GM04504 (cell line): ENCODE measurements around the gene TMEM214.
"Not testable (repeated sequence)": the region's sequence is repeated elsewhere in the genome, so short reads cannot be mapped to it uniquely, and the experiment has no call there.

Source experiments
- DNase-seq: peaks from one replicate; pipeline ENCODE4 v3.0.0-alpha.2; 2012; ENCODE audit warnings: low read depth

The TMEM214 gene

DNA sequence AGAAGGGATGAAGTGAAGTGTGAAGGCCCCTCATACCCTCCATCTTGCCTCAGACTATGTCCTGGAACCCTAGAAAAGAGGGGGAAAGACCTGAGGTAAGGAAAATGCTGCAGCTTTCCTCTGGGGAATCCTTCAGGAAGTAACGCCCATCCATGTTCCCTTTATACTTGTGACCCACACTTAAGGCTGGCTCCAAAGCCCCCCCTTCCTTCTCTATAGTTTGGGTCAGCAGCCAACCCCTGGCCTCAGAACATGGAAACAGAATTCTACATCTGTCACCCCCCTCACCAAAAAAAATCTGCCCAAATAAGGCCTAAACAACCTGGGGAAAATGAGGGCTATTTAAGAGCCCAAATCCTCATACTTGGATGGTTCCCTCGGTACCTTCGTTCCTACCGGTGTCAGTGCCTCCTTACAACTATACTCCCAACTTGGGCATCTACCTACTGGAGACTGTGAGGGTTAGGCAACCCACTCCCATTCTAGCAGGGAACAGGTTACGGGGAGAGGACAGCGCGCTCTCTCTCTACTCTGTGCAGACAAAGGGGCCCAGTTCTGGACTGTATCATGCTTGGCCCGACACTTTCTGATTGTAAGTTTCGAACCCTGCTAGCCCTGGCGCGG lies 38.0 kb downstream of the TMEM214 start:
- no peak for DNase-seq

DNA sequence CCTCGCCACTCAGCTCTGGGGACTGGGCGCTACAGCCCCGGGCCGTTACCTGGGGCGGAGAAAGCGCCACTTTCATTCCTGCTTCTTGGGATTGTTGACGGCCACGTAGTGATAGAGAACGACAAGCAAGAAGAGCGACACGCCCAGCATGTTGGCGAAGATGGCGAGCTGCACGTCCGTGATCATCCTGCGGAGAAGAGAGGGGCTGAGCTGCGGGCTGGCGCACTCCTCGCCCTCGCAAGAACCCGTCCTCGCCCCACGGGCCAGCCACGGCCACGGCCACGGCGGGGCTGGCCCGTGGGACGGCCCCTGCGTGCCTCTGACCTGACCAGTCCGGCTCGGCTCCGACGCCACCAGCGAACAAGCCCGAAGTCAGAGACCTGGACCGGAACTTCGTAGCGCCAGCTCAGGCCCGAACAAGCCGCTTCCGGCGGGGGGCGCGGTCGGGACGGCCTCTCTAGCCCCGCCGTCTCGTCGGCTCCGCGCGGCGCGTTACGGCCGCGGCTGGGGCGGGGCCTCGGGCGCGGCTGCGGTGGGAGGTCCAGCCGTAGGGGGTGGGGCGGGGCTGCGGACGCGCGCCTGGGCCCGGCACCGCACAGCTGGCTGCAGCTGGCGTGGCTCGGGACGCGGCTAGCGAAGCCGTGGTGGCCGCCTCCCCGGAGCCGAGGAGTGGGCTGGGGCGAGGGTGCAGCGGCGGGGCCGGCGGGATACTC lies 38.7 kb downstream of the TMEM214 start, which contains the start of gene OST4:
Gene OST4 (minus strand): TSS at position 378 of the 713 bp plus-strand sequence.
- peak; percentile 76 for DNase-seq

DNA sequence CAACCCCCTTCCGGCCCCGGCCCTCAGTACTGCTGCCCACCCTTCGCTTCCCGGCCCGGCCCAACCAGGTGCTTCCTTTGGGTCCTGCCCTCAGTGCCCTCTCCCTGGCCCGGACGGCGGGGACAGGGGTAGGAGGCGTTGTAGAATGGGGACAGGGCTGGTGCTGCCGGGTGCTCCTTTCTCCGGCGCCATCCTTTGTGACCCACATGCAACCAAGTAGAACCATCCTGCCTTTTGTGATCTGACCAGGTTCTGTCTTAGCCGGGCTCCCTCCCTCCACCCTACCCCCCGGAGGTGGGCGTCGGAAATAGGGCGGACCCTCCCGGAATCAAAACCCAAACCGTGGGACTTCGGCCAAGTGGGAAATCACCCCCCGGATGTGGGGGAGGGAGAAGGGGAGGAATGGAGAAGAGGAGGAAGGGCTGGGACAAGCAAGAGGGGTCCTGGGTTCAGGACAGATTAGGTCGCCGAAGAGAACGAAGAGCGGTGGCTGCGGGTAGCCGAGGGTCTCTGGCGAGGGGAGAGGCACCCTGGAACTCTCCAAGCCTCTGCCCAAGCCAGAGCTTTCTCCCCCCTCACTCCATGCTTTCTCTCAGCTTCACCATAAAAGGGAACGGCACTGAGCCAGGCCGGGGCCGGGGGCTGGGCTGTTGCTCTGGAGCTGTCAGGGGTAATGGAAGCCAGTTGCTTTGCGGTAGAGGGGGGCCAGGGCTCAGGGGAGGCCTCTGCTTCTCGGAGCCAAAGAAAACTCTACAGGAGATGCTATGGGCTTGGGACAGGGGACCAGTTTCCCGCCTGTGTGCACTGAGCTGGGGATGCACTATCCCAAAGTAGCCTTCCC lies 39.4 kb downstream of the TMEM214 start:
- no peak for DNase-seq

DNA sequence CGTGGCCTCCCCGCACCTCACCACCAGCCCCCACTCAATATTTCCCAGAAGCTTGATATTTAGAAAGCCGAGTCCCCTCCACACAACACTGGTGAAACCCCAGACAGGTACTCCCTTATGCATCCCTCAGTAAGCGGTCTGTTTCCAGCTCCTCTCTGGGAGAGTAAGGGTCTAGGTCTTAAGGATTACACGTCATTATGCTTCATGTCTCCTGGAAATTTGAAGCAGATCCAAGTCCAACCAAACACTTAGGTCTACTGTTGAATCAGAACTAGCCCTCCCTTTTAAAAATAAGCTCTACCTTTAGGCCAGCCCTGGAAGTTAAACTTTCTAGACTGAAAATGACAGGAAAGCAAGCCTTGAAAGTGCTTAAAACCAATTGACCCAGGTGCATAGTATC lies 40.2 kb downstream of the TMEM214 start:
- DNase-seq: no peak

DNA sequence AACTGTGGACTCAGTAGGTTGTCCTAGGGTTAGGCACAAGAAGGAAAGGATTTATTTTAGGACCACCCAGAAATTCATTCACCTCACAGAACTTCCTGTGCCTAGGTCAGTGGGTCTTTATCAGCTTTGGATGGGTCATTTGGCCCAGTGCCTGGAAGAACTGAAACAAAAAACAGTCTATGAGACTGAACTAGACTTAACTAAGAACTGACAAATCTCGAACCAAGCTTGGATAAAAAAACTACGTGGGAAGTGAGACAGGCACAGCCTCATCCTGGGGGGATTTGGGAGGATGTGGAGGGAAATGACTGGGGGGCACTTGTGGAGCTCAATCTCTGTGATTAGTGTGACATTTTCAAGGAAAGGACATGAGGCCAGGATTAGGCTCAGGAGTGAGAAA lies 41.0 kb downstream of the TMEM214 start:
- no peak for DNase-seq

DNA sequence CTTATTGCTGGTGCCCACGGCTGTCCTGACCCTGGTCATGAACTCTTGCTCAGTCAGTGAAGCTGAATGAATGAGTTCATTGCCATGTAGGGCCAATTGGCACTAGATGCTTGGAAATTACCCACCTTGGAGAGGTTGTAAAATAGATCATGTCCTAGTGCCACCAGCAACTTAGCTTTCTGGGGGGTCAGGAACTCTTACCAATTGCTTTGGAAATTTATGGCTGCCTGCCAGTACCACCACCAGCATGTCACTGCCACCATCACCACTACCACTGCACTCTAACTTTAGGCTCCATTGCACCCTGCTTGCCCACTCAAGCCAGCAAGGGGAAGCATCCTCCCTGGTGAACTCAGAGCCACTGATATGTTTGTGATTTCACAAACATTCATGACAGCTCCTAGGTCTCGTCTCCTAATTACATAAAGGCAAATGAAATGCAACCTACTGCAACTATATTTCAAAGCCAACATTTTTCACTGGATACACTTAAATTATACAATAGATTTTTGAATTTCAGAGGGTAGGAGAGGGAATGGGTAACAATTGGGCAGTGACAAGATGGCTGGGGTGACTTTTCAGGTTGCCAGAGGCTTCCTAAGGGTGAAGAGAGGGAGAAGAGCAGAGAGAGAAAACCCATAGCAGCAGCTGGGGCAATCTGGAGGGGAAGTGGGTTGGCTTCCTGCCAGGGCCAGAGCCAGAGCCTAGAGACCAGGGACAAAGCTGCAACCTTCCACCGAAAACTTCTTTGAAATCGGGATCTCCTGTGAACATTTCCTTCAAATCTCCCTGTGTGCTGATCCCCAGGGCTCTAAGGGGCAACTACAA lies 42.2 kb downstream of the TMEM214 start:
- no peak for DNase-seq

DNA sequence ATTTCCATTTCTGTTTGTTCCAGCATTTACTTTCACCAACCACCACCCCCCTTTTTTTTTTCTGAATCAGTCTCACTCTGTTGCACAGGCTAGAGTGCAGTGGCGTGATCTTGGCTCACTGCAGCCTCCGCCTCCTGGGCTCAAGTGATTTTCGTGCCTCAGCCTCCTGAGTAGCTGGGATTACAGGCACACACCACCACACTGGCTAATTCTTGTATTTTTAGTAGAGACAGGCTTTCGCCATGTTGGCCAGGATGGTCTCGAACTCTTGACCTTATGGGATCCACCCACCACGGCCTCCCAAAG lies 42.8 kb downstream of the TMEM214 start:
- not testable (repeated sequence) for DNase-seq

DNA sequence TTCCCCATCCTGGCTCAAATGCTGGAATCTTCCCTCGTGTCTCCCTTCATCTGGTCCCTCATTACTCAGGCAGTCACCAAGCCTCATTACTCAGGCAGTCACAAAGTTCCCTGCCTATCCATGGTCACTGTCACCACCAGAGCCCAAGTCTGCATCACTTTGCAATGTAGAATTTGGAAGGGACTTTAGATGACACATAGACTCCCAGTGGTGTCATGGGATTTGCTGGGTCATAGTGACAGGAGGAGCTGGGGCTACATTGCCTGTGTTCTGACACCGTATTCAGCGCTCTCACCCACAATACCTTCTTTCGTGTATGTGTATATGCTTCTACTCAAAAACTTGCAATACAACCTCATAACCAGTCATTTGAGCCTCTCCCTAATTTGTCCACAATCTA lies 43.6 kb downstream of the TMEM214 start:
- no peak for DNase-seq

DNA sequence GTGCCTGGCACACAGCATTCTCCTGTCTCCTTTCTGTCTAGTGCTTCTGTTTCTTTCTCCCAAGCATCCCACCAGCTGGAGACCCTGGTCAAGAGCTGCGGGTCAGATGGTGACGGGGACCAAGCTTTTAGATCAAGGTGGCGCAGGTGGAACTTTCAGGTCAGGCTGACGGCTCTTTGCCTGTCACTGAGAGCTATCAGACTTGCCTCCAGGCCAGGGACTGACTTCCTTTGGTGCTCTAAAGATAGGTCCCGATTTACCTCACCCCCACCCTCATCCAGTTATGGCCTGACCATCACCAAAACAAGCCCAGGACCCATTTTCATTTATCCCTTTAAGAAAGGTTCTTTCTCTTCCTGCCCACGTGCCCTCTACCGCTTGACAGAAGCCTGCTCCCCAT lies 44.5 kb downstream of the TMEM214 start:
- DNase-seq: no peak

DNA sequence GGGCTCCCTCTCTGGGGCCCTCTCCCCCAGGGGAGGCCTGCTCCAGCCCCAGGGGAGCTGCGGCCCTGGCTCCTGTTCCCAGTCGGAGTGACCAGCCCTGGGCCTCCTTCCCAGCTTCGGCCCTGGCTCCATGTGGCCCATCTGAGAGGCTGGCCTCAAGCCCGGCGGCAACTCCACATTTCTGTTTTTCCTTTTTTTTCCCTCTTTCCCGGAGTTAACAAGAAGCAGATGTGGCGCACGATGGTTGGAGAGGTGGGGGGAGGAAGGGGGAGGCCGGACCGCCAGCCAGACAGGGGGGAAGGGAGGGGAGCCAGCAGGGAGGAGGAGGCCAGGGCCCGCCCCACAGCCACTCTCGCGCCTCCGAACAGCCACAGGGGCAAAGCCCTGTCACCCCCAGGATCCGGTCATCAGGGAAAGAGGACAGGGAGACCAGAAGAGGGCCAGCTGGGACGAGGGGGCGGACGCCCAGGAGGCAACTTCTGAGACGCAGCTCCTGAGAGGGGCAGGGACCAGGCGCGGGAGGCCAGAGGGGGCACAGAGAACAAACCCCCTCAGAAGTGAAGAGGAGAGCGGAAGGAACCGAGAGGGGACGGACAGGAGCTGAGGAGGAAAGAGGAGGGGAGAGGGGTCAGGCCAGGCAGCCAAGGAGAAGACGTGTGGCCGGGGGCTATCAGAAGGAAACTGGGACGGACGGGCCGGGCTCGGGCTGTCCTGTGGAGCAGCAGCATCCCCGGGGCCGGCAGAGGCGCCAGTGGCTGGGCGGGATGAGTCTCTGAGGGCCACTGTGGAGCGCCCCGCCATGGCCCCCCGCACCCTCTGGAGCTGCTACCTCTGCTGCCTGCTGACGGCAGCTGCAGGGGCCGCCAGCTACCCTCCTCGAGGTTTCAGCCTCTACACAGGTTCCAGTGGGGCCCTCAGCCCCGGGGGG lies 45.8 kb downstream of the TMEM214 start, which contains the start of gene EMILIN1:
Gene EMILIN1 (plus strand): TSS at position 349 of the 928 bp plus-strand sequence. CDS start 451 bp downstream, at position 800.
- DNase-seq: peak; percentile 97

DNA sequence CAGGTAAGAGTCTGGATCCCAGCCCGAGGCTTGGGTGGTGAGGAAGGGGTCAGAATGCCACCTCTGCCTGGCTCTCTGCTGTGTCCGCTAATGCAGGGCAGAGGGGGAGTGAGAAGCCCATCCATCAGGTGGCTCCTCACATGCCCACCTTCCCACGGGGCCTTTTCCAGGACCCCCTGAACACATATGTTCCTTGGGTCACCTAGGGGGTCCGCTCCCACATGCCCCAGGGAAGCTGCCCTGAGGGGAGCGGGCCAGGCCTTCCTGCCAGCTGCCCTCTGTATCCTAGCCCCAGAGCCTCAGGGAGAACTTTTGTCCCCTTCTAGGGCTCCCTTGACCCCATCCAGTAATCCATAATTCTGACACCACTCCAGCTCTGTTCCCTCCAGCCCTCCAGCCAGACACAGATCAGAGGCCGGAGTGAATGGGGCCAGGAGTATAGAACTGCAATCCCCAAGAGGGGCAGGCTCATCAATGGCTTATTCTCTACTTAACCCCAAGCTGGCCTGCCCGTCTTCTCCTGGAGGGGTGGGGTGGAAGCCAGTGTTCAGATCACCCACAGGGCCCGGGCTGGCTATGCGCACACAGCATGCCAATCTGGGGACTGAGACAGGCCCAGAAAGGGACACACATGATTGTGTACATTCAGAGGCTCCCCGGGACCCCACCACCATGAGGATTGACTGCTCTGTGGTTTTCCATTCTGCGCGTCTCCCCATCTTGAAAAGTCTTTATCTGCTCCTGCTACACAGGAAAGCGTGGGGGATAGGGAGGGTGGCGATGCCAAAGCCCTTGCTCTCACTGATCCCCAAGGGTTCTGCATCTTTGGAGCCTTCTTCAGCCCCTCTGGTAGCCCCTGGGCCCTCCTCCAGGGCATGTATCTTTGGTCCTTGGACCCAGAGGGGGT lies 46.7 kb downstream of the TMEM214 start:
- no peak for DNase-seq

DNA sequence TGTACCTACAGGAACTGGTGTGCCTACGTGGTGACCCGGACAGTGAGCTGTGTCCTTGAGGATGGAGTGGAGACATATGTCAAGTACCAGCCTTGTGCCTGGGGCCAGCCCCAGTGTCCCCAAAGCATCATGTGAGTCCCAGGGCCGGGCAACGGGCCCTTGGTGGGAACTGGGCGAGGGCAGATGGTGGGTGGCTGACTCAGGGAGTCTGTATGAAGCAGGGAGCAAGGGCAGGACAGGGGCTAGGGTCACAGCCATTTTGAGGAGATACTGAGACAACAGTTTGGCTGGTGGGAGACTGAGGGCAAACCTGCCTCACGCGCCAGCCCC lies 47.3 kb downstream of the TMEM214 start:
- DNase-seq: no peak

DNA sequence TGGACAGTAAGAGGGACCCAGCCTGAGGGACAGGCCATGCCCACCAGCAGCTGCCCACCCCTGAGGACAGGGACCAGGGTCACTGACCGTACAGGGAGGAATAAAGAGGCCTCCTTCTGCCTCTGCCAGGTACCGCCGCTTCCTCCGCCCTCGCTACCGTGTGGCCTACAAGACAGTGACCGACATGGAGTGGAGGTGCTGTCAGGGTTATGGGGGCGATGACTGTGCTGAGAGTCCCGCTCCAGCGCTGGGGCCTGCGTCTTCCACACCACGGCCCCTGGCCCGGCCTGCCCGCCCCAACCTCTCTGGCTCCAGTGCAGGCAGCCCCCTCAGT lies 47.8 kb downstream of the TMEM214 start:
- DNase-seq: no peak

DNA sequence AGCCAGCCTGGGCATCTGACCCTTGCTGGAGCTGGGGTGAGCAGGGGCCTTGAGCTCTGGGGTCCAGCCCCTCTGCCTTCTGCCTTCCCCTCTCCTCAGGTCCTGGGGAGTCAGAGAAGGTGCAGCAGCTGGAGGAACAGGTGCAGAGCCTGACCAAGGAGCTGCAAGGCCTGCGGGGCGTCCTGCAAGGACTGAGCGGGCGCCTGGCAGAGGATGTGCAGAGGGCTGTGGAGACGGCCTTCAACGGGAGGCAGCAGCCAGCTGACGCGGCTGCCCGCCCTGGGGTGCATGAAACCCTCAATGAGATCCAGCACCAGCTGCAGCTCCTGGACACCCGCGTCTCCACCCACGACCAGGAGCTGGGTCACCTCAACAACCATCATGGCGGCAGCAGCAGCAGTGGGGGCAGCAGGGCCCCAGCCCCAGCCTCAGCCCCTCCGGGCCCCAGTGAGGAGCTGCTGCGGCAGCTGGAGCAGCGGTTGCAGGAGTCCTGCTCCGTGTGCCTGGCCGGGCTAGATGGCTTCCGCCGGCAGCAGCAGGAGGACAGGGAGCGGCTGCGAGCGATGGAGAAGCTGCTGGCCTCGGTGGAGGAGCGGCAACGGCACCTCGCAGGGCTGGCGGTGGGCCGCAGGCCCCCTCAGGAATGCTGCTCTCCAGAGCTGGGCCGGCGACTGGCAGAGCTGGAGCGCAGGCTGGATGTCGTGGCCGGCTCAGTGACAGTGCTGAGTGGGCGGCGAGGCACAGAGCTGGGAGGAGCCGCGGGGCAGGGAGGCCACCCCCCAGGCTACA lies 49.4 kb downstream of the TMEM214 start:
- DNase-seq: no peak

DNA sequence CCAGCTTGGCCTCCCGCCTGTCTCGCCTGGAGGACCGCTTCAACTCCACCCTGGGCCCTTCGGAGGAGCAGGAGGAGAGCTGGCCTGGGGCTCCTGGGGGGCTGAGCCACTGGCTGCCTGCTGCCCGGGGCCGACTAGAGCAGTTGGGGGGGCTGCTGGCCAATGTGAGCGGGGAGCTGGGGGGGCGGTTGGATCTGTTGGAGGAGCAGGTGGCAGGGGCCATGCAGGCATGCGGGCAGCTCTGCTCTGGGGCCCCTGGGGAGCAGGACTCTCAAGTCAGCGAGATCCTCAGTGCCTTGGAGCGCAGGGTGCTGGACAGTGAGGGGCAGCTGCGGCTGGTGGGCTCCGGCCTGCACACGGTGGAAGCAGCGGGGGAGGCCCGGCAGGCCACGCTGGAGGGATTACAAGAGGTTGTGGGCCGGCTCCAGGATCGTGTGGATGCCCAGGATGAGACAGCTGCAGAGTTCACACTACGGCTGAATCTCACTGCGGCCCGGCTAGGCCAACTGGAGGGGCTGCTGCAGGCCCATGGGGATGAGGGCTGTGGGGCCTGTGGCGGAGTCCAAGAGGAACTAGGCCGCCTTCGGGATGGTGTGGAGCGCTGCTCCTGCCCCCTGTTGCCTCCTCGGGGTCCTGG lies 50.1 kb downstream of the TMEM214 start:
- no peak for DNase-seq

DNA sequence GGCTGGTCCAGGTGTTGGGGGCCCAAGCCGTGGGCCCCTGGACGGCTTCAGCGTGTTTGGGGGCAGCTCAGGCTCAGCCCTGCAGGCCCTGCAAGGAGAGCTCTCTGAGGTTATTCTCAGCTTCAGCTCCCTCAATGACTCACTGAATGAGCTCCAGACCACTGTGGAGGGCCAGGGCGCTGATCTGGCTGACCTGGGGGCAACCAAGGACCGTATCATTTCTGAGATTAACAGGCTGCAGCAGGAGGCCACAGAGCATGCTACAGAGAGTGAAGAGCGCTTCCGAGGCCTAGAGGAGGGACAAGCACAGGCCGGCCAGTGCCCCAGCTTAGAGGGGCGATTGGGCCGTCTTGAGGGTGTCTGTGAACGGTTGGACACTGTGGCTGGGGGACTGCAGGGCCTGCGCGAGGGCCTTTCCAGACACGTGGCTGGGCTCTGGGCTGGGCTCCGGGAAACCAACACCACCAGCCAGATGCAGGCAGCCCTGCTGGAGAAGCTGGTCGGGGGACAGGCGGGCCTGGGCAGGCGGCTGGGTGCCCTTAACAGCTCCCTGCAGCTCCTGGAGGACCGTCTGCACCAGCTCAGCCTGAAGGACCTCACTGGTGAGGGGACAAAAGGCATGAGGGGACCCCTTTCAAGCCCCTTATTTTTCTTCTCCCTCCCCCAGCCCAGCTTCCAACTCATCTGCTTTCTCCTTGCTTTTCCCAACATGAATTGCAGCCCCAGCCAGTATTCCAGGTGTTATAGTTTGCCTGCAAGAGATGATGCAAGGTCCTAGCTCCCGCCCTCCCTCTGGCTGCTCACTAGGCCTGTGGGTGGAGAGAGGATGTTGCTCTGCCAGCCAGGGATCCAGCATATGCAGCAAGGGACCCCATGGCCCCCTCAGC lies 50.9 kb downstream of the TMEM214 start:
- DNase-seq: no peak

DNA sequence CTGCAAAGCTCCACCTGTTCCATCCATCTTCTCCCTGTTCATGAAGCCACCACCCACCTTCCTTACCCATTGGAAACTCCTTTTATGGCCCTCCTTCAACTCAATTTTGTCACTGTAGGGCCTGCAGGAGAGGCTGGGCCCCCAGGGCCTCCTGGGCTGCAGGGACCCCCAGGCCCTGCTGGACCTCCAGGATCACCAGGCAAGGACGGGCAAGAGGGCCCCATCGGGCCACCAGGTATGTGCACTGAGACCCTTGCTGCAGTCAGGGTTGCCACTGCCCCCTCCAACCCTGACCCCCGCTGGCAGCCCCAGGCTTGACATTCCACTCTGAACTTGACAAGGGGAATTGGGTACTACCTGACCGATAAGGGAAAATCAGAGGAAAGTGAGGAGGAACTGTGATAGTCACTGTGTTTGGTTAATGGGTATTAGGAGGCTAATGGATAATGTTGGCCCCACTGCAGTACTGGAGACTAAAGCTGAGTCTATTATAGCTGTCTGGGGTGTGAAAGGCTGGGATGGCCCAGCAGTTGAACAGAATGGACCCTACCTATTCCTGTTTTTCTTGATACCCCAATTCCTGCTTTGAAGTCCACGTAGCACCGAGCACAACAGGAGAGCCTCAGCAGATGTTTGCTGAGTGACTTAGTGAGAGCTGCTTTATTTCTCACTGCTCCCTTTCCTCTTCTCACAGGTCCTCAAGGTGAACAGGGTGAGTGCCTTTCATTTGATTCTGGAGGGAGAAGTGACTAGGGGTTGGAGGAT lies 51.7 kb downstream of the TMEM214 start:
- DNase-seq: no peak
